ENCODE measurements around the gene MYL9. TPM values are rescaled to one million over a fixed set of nuclear protein-coding genes. Genes with fewer than 3 reads are reported as not detected.

Gene MYL9
- total RNA-seq, 1 donor from 2014 or later, result 709 TPM

GRCh38 chr20:36573103-36573797 lies 31.9 kb downstream of the MYL9 start, which contains the start of gene TGIF2:
TSS of gene TGIF2 (plus strand) at chr20:36573597. CDS start at chr20:36578775, 5,178 bp downstream.
- ATAC-seq (peak; percentile 90), DNase-seq (ENCODE audit: low spot score) (peak; percentile 89)
- intact Hi-C loops (cut with DNase I), result no loop called here

GRCh38 chr20:36573798-36574365 lies 32.6 kb downstream of the MYL9 start:
- DNase-seq (ENCODE audit: low spot score) (peak; percentile 82), ATAC-seq (peak; percentile 33)
- intact Hi-C loops (cut with DNase I), result no loop called here

GRCh38 chr20:36574366-36575135 lies 33.2 kb downstream of the MYL9 start:
- intact Hi-C loops (cut with DNase I), result no loop called here
- DNase-seq (ENCODE audit: low spot score), result peak; percentile 79

DNA sequence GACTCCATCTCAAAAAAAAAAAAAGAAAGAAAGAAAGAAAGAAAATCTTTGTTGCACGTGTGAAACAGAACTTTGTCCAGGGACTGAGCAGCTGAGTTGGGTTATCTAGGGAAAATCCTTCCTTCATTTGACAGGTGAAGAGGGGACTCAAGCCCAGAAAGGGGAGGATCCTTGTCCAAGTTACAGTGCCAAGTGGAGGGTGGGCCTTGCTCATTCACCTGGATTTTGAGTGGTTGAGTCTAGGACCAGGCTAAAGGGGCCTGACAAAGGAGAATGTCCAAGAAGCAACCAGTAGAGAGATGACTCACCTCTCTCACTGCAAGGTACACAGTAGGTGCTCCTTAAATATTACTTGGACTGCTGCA lies 34.7 kb downstream of the MYL9 start:
- ATAC-seq, result no peak
- intact Hi-C loops (cut with DNase I), result no loop called here
- no peak for DNase-seq (ENCODE audit: low spot score)

More at GRCh38 chr20:36574366-36575135, 33.2 kb downstream of the MYL9 start:
- peak; percentile 38 for ATAC-seq

DNA sequence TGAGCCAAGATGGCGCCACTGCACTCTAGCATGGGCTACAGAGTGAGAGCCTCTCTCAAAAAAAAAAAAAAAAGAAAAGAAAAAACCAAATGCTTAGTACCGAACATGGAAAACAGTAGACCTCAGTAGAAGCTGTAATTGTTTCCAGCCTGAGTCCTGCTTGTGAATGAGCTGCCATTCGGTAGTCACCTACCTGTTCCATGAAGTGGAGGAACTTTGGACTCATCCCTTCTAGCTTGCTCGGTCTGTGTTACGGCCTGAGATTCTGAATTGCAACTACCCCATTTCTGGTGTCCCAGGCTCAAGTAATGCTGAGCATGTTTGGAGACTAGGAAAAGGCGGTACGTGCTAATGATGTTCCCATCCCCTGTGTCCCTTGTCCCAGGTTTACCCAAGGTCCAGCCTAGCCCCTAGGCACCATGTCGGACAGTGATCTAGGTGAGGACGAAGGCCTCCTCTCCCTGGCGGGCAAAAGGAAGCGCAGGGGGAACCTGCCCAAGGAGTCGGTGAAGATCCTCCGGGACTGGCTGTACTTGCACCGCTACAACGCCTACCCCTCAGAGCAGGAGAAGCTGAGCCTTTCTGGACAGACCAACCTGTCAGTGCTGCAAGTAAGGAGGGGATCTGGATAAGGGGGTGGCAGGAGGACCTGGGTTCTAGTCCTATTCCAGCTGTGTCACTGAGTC lies 37.2 kb downstream of the MYL9 start:
- intact Hi-C loops (cut with DNase I), result no loop called here
- DNase-seq (ENCODE audit: low spot score), result no peak
- ATAC-seq, result no peak

- DNase-seq (ENCODE audit: low spot score) (no peak), ATAC-seq (no peak)
- intact Hi-C loops (cut with DNase I), result no loop called here
Observed at GRCh38 chr20:36579996-36580545, 38.8 kb downstream of the MYL9 start.

DNA sequence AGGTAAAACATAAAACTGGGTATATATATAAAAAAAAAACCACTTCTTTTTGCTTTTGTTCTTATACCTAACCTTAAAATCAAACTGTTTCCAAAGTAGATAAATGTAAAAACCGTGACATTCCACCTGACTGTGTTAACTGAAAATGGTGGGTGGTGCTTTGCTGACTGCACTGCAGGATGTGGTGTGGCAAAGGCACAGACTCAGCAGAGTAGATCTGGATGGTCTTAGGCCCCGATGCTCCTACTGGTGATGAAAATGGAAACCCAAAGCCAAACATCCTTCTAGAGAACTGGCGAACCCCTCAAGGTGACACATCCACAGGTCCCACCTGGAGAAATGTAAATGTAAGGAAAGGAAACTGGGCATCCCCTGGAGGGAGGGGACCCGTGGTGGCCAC lies 41.0 kb downstream of the MYL9 start:
- intact Hi-C loops (cut with DNase I), result no loop called here
- no peak for DNase-seq (ENCODE audit: low spot score)
- ATAC-seq, result no peak

- no peak for DNase-seq (ENCODE audit: low spot score)
- intact Hi-C loops (cut with DNase I), result no loop called here
- ATAC-seq, result no peak
Observed at GRCh38 chr20:36582821-36583220, 41.5 kb downstream of the MYL9 start.

DNA sequence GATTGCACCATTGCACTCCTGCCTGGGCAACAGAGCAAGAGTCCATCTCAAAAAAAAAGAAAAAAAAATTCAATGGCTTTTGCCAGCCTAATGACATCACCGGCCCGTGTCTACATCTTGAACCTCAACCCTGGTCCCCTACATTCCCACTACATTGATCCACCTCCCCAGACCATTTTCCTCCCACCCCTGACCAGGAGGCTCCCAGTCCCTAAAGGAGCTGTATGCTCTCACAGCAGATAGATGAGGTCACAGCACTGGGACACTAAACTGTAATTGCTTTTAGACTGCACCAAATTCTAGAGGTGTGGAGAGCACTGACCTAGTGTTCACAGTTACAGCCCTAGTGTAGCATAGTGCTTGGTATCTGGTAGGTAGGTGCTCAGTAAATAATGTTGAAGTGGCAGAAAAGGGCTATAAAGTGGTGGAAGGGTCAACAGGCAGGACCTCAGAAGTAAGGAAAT lies 42.7 kb downstream of the MYL9 start:
- no peak for DNase-seq (ENCODE audit: low spot score)
- intact Hi-C loops (cut with DNase I), result no loop called here
- ATAC-seq, result no peak

DNA sequence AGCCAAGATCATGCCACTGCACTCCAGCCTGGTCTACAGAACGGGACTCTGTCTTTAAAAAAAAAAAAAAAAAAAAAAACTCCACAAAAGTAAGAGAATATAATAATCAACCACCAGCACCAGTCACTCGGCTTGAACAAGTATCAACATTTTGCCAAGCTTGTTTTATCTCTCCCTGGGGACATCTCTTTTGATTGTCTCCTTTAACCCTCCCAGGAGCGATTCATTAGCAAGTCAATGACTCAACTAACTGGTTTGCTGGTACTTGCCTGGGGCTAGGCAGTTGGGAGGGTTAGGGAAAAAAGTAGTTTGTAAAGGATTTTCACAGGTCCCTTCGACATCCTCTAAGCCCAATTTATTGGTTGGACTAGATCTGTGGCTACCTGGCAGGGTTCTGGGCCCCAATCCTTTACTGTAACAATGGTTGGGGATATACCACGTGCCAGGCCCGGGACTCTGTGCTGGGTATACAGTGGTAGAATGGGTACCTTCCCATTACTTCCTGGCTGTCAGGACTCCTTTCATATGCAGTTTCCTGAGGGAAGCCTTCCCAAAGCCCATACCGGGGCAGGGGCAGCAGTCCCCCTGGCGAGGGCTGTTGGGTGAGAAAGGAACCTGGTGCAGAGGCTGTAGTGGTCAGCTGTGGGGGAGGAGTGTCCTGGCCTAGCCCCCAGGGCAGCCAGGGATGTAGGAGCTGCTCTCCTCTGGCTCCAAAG lies 44.2 kb downstream of the MYL9 start:
- DNase-seq (ENCODE audit: low spot score) (no peak), ATAC-seq (no peak)
- intact Hi-C loops (cut with DNase I), result no loop called here

- intact Hi-C loops (cut with DNase I), result no loop called here
- DNase-seq (ENCODE audit: low spot score), result no peak
- no peak for ATAC-seq
Observed at GRCh38 chr20:36587388-36588070, 46.2 kb downstream of the MYL9 start.

DNA sequence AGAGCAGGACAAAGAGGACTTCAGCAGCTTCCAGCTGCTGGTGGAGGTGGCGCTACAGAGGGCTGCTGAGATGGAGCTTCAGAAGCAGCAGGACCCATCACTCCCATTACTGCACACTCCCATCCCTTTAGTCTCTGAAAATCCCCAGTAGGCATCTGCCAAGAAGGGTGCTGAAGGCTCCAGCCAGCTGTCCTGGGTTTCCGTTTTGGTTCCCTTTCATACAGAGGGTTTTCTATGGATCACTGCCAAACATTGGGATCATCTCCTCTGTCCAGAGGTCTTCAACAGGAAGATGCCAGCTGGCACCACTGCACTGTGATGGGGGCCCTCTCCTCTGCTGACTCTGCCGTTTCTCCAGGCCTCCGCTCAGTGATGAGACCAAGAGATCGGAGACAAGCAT lies 50.0 kb downstream of the MYL9 start:
- ATAC-seq (no peak), DNase-seq (ENCODE audit: low spot score) (no peak)
- intact Hi-C loops (cut with DNase I), result loop anchor here (5.0 kb wide), 1 partner anchor 34 kb away; no protein-coding TSS in a partner anchor

GRCh38 chr20:36591854-36592641 lies 50.7 kb downstream of the MYL9 start:
- DNase-seq (ENCODE audit: low spot score) (no peak), ATAC-seq (peak; percentile 67)
- intact Hi-C loops (cut with DNase I), result loop anchor here (5.0 kb wide), 1 partner anchor 35 kb away; no protein-coding TSS in a partner anchor

DNA sequence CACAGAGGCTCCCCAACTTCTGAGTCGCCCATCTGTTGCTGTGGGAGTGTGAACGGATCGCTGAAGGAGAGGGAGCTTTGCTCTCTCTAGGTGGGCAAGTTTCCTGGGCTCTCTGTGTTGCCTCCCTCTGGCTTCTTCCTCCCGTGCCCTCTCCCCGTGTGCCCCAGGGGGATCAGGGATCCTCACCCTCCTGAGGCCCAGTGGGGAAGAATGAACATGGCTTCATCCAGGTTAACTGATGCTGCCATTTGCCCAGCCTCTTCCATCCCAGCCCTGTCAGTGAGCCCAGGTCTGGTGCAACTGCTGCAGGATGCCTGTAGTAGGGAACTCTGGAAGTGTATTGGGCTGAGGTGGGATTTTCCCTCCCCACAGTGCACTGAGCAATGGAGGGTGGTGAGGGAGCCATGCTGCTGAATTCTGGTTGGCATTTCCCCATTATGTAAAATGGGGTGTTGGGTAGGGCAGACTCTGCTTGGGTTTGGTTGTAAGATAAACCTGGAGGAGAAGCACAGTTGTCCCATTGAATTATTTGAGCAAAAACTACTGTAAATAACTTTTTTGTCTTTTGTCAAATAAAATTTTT lies 52.1 kb downstream of the MYL9 start:
- DNase-seq (ENCODE audit: low spot score) (no peak), ATAC-seq (no peak)
- intact Hi-C loops (cut with DNase I), result loop anchor here (5.0 kb wide), 1 partner anchor 36 kb away; no protein-coding TSS in a partner anchor

GRCh38 chr20:36599912-36600345 lies 58.6 kb downstream of the MYL9 start:
- no peak for DNase-seq (ENCODE audit: low spot score)
- ATAC-seq, result peak; percentile 23
- intact Hi-C loops (cut with DNase I), result no loop called here

All from sciatic nerve (tissue), 2 donors.